GM12864 (cell line): ENCODE measurements around the gene STARD13.

ENCODE experiments used
- DNase-seq: peaks from one replicate; pipeline ENCODE4 v3.0.0-alpha.2; 2011; ENCODE audit warnings: low read depth
- H3K4me3 ChIP-seq: 2 replicates; pipeline ENCODE4 v1.5.1; 2011; ENCODE audit warnings: mild to moderate bottlenecking, low read depth, low read length, control low read depth
- CTCF ChIP-seq: IDR thresholded peaks from 2 replicates; pipeline ENCODE4 v1.5.1; 2011; ENCODE audit warnings: low read depth, mild to moderate bottlenecking, moderate library complexity, low read length, control low read depth, inconsistent platforms; ENCODE audit errors: missing control alignments

The STARD13 gene

GRCh38 chr13:33087091-33087490 is 198.5 kb downstream of the STARD13 start:
- TF ChIP-seq CTCF, result no peak
- no peak overlapping the region for H3K4me3 ChIP-seq
- DNase-seq, result no peak

DNA sequence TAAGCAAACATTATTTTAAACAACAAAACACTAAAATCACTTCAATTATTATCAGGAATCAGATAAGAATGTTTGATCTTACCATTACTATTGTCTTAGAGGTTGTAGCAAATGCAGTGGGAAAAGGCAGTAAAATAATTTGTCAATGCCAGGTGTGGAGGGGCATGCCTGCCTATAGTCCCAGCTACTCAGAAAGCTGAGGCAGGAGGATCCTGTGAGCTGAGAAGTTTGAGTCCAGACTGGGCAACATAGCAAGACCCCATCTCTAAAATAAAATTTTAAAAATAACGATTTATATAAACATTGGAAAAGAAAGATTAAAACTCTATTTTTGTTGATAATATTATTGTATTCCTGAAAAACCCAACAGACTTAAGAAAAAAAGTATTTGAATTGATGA is 202.5 kb downstream of the STARD13 start:
- no peak for DNase-seq
- no peak overlapping the region for H3K4me3 ChIP-seq
- TF ChIP-seq CTCF, result no peak

DNA sequence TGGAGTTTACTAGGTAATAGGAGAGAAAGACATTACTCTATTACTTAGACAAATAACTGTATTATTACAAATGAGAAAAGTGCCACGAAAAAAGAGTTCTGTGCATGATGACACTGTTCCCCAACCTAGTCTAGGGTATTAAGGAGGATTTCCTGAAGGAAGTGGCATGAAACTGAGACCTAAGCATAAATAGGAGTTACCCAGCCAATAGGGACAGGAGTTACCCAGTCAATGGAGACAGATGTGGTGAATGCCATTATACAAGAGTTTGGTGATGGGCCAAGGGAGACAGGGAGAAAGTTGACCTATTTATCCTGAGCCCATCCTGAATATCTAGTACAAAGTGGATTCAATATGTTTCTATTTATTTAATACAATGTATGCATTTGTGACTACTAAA is 203.9 kb downstream of the STARD13 start:
- H3K4me3 ChIP-seq, result no peak overlapping the region
- no peak for TF ChIP-seq CTCF
- no peak for DNase-seq

- H3K4me3 ChIP-seq, result no peak overlapping the region
- TF ChIP-seq CTCF, result no peak
- no peak for DNase-seq
These were observed 204.5 kb downstream of the STARD13 start for GRCh38 chr13:33080972-33081590.

DNA sequence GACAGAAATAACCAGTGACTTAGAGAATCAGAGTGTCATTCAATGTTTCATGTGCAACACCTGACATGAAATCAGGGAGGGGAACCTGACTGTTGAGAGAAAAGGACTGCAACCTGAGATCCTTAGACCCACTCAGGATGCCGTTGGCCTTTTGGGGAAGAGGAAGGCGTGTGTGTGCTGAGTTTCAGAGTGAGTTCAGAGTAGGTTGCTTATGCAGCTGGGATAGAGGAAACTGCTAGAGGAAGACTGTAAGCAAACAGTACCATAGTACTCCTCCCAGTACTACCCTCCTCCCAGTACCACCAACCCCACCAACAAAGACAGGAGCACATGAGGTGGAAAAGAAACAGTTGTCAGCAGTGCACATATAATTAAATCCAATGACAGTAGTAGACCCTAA is 205.6 kb downstream of the STARD13 start:
- TF ChIP-seq CTCF, result no peak
- no peak overlapping the region for H3K4me3 ChIP-seq
- no peak for DNase-seq

GRCh38 chr13:33078263-33078662 is 207.3 kb downstream of the STARD13 start:
- H3K4me3 ChIP-seq, result no peak overlapping the region
- no peak for TF ChIP-seq CTCF
- DNase-seq, result no peak
